Right ventricle myocardium inferior (tissue), 1 donor: ENCODE data around the gene FBXO34. TPM values are rescaled to one million over a fixed set of nuclear protein-coding genes. Genes with fewer than 3 reads are reported as not detected.
"Not testable (repeated sequence)": the region's sequence is repeated elsewhere in the genome, so short reads cannot be mapped to it uniquely, and the experiment has no call there.

Experiments used
- ATAC-seq: fragments of 200-7000 bp; cut with Tn5 transposase; one replicate; pipeline ENCODE4 v1.9.1; 2020; ENCODE audit warnings: mild to moderate bottlenecking, moderate library complexity
- DNase-seq: peaks from one replicate; pipeline ENCODE4 v3.0.0; 2021; ENCODE audit errors: missing footprints
- intact Hi-C: fragments of 100-400 bp; cut with DNase I; formaldehyde crosslinking; loops from one replicate; pipeline ENCODE4 v1.11.0; 2022
- total RNA-seq: library from RNA; stranded (reverse); fragmentation: NEBNext Ultra II Directional; extraction: Animal tissue kit (Norgen Biotek cat#: 25700); gene quantifications from one replicate; pipeline ENCODE4 v1.2.1, GENCODE V29; 2021
- donor health status: DM: no; HTN: yes; CAD: no; lungs with severe emphysema.

FBXO34 gene
- total RNA-seq, 1 donor from 2014 or later = 24.5 TPM

- peak; percentile 27 for ATAC-seq
- intact Hi-C loops = loop anchor here (2.0 kb wide), 1 partner anchor 30 kb away; no protein-coding TSS in a partner anchor
- no peak for DNase-seq
Observed at GRCh38 chr14:55302367-55303124, 31.3 kb downstream of the FBXO34 start.

- intact Hi-C loops = loop anchor here (2.0 kb wide), 1 partner anchor 30 kb away; no protein-coding TSS in a partner anchor
- DNase-seq (no peak), ATAC-seq (no peak)
Observed at GRCh38 chr14:55303125-55303499, 31.9 kb downstream of the FBXO34 start.

GRCh38 chr14:55303691-55304145 is 32.5 kb downstream of the FBXO34 start:
- intact Hi-C loops = loop anchor here (2.0 kb wide), 1 partner anchor 31 kb away; no protein-coding TSS in a partner anchor
- DNase-seq (no peak), ATAC-seq (no peak)

- intact Hi-C loops = no loop called here
- DNase-seq (no peak), ATAC-seq (no peak)
Observed at GRCh38 chr14:55306938-55307589, 35.8 kb downstream of the FBXO34 start.

GRCh38 chr14:55309154-55309553 is 37.9 kb downstream of the FBXO34 start:
- DNase-seq (no peak), ATAC-seq (no peak)
- intact Hi-C loops = no loop called here

- no peak for ATAC-seq
- no peak for DNase-seq
- intact Hi-C loops = no loop called here
Observed at GRCh38 chr14:55309761-55310365, 38.6 kb downstream of the FBXO34 start.

- DNase-seq, intact Hi-C loops, ATAC-seq: not testable (repeated sequence)
Observed at GRCh38 chr14:55312379-55313030, 41.3 kb downstream of the FBXO34 start.

- DNase-seq (no peak), ATAC-seq (no peak)
- intact Hi-C loops = no loop called here
Observed at GRCh38 chr14:55313480-55313879, 42.3 kb downstream of the FBXO34 start.

- no peak for DNase-seq
- ATAC-seq = no peak
- intact Hi-C loops = no loop called here
Observed at GRCh38 chr14:55314449-55314848, 43.2 kb downstream of the FBXO34 start.

GRCh38 chr14:55316564-55316963 is 45.3 kb downstream of the FBXO34 start:
- ATAC-seq (no peak), DNase-seq (no peak)
- intact Hi-C loops = no loop called here

GRCh38 chr14:55317542-55318306 is 46.5 kb downstream of the FBXO34 start:
- ATAC-seq (no peak), DNase-seq (no peak)
- intact Hi-C loops = no loop called here

GRCh38 chr14:55318694-55319093 is 47.5 kb downstream of the FBXO34 start:
- intact Hi-C loops = no loop called here
- DNase-seq (no peak), ATAC-seq (no peak)

GRCh38 chr14:55323910-55324309 is 52.7 kb downstream of the FBXO34 start:
- DNase-seq (no peak), ATAC-seq (no peak)
- intact Hi-C loops = no loop called here

- intact Hi-C loops = no loop called here
- ATAC-seq (no peak), DNase-seq (no peak)
Observed at GRCh38 chr14:55324812-55325211, 53.6 kb downstream of the FBXO34 start.

GRCh38 chr14:55327179-55327578 is 56.0 kb downstream of the FBXO34 start:
- no peak for ATAC-seq
- intact Hi-C loops = no loop called here
- no peak for DNase-seq

GRCh38 chr14:55328317-55328716 is 57.1 kb downstream of the FBXO34 start:
- ATAC-seq = no peak
- intact Hi-C loops = no loop called here
- DNase-seq = no peak

GRCh38 chr14:55329999-55330710 is 58.9 kb downstream of the FBXO34 start:
- ATAC-seq (no peak), DNase-seq (no peak)
- intact Hi-C loops = no loop called here
